GM23338 (cell line): ENCODE data around the gene NGF. TPM values are rescaled to one million over a fixed set of nuclear protein-coding genes. Genes with fewer than 3 reads are reported as not detected.

Experiments used
- ATAC-seq: fragments of 200-7000 bp; cut with Tn5 transposase; 3 replicates; pipeline ENCODE4 v1.9.1; 2020
- DNase-seq: peaks from one replicate; pipeline ENCODE4 v3.0.0-alpha.2; 2015; ENCODE audit warnings: low spot score
- H2AFZ ChIP-seq: fragments of 200-600 bp; sonication (generic); 2 replicates; pipeline ENCODE4 v1.8.0; 2016; ENCODE audit warnings: antibody characterized with exemption, mild to moderate bottlenecking, moderate library complexity
- H3F3A ChIP-seq: fragments of 200-600 bp; sonication (generic); replicated peaks from 2 replicates; pipeline ENCODE4 v1.8.0; 2017; ENCODE audit warnings: antibody characterized with exemption, mixed run types, low read depth
- H3K27ac ChIP-seq: fragments of 200-600 bp; sonication (generic); 2 replicates; pipeline ENCODE4 v1.6.1; 2016; ENCODE audit warnings: low read depth
- H3K27me3 ChIP-seq: fragments of 200-600 bp; sonication (generic); 2 replicates; pipeline ENCODE4 v1.8.0; 2016; ENCODE audit warnings: mild to moderate bottlenecking, mixed run types, moderate library complexity; ENCODE audit not compliant: insufficient read depth
- H3K36me3 ChIP-seq: fragments of 200-600 bp; sonication (generic); 2 replicates; pipeline ENCODE4 v1.8.0; 2016; ENCODE audit warnings: mild to moderate bottlenecking; ENCODE audit not compliant: insufficient read depth
- H3K4me1 ChIP-seq: fragments of 200-600 bp; sonication (generic); 2 replicates; pipeline ENCODE4 v1.8.0; 2016; ENCODE audit warnings: mild to moderate bottlenecking, moderate library complexity; ENCODE audit not compliant: insufficient read depth
- H3K4me2 ChIP-seq: fragments of 200-600 bp; sonication (generic); 2 replicates; pipeline ENCODE4 v1.7.1; 2017; ENCODE audit warnings: mixed run types
- H3K4me3 ChIP-seq: fragments of 200-600 bp; sonication (generic); 2 replicates; pipeline ENCODE4 v1.6.1; 2016; ENCODE audit warnings: mixed run types
- H3K79me2 ChIP-seq: fragments of 200-600 bp; sonication (generic); replicated peaks from 2 replicates; pipeline ENCODE4 v1.8.0; 2017; ENCODE audit warnings: mild to moderate bottlenecking; ENCODE audit not compliant: insufficient read depth
- H3K9me2 ChIP-seq: fragments of 200-600 bp; sonication (generic); 2 replicates; pipeline ENCODE4 v1.8.0; 2017; ENCODE audit not compliant: insufficient read depth
- H4K20me1 ChIP-seq: fragments of 200-600 bp; sonication (generic); replicated peaks from 2 replicates; pipeline ENCODE4 v1.8.0; 2017; ENCODE audit warnings: mild to moderate bottlenecking; ENCODE audit not compliant: insufficient read depth
- H3K27ac Mint-ChIP-seq: 2 replicates; pipeline ENCODE4 v1.8.0; 2020; ENCODE audit warnings: inconsistent platforms, mild to moderate bottlenecking, moderate library complexity, mixed read lengths
- H3K27me3 Mint-ChIP-seq: 3 replicates; pipeline ENCODE4 v1.8.0; 2022; ENCODE audit warnings: low read depth, mild to moderate bottlenecking, moderate library complexity, mixed read lengths, inconsistent platforms; ENCODE audit not compliant: insufficient read depth, poor library complexity
- H3K36me3 Mint-ChIP-seq: 3 replicates; pipeline ENCODE4 v1.8.0; 2021; ENCODE audit warnings: low read depth, mild to moderate bottlenecking, inconsistent platforms, moderate library complexity, mixed read lengths
- H3K4me1 Mint-ChIP-seq: 3 replicates; pipeline ENCODE4 v1.8.0; 2020; ENCODE audit warnings: mild to moderate bottlenecking, inconsistent platforms, mixed read lengths
- H3K4me3 Mint-ChIP-seq: 3 replicates; pipeline ENCODE4 v1.8.0; 2021; ENCODE audit warnings: moderate library complexity, mild to moderate bottlenecking, inconsistent platforms, mixed read lengths
- H3K9me3 Mint-ChIP-seq: 3 replicates; pipeline ENCODE4 v1.8.0; 2020; ENCODE audit warnings: moderate library complexity, mild to moderate bottlenecking, inconsistent platforms, mixed read lengths
- CREB1 ChIP-seq: fragments of 250-450 bp; sonication (Bioruptor Pico); IDR thresholded peaks from 2 replicates; pipeline ENCODE4 v1.5.0; 2020; ENCODE audit warnings: low read depth, mild to moderate bottlenecking, moderate library complexity
- EZH2phosphoT487 ChIP-seq: fragments of 200-600 bp; sonication (generic); IDR thresholded peaks from one replicate; pipeline ENCODE4 v1.8.1; 2018; ENCODE audit warnings: antibody characterized with exemption; ENCODE audit not compliant: unreplicated experiment
- JUNB ChIP-seq: IDR thresholded peaks from one replicate; pipeline ENCODE4 v1.6.1; 2016; ENCODE audit warnings: antibody characterized with exemption; ENCODE audit not compliant: unreplicated experiment
- NANOG ChIP-seq: IDR thresholded peaks from 2 replicates; pipeline ENCODE4 v1.6.1; 2016; ENCODE audit warnings: antibody characterized with exemption, borderline replicate concordance
- POLR2AphosphoS5 ChIP-seq: IDR thresholded peaks from 2 replicates; pipeline ENCODE4 v1.6.1; 2016; ENCODE audit warnings: antibody characterized with exemption, low read depth
- STAT1 ChIP-seq: IDR thresholded peaks from one replicate; pipeline ENCODE4 v1.6.1; 2016; ENCODE audit warnings: antibody characterized with exemption; ENCODE audit not compliant: unreplicated experiment
- ZNF114 ChIP-seq: fragments of 250-450 bp; sonication (Bioruptor Pico); IDR thresholded peaks from 2 replicates; pipeline ENCODE4 v1.5.0; 2020; ENCODE audit warnings: mild to moderate bottlenecking, moderate library complexity
- ZNF331 ChIP-seq: fragments of 250-450 bp; sonication (Bioruptor Pico); IDR thresholded peaks from 2 replicates; pipeline ENCODE4 v1.5.0; 2020; ENCODE audit warnings: low read depth, mild to moderate bottlenecking, moderate library complexity
- polyA plus RNA-seq: library from polyadenylated mRNA; unstranded; fragments of >200 nt; fragmentation: Nextera tagmentation; extraction: Ambion mirVana; gene quantifications from 2 replicates; pipeline ENCODE4 v1.2.1, GENCODE V29; 2016
- total RNA-seq: library from RNA; depleted of rRNA; stranded (reverse); fragments of >200 nt; shearing (Covaris generic); gene quantifications from 2 replicates; pipeline ENCODE4 v1.2.3, GENCODE V29; 2014
- TF ChIP-seq, protein P1 (sequence below): fragments of 250-450 bp; sonication (Bioruptor Pico); IDR thresholded peaks from 2 replicates; pipeline ENCODE4 v1.5.0; 2020; ENCODE audit warnings: mild to moderate bottlenecking, moderate library complexity
- TF ChIP-seq, protein P2 (sequence below): IDR thresholded peaks from one replicate; pipeline ENCODE4 v1.6.1; 2018; ENCODE audit warnings: antibody characterized with exemption; ENCODE audit not compliant: unreplicated experiment
- TF ChIP-seq, protein P3 (sequence below), 2 experiments: fragments of 200-600 bp in 1 of 2; sonication (generic) in 1 of 2; conservative IDR thresholded peaks; 2 replicates each; pipeline versions ENCODE4 v1.5.1 to v1.6.1; 2016 to 2017; ENCODE audit warnings: antibody characterized with exemption in 2 of 2, low read depth in 2 of 2, mild to moderate bottlenecking in 2 of 2, moderate library complexity in 1 of 2
- TF ChIP-seq, protein P4 (sequence below): IDR thresholded peaks from 2 replicates; pipeline ENCODE4 v1.6.1; 2016; ENCODE audit warnings: antibody characterized with exemption

The NGF gene
- total and polyA plus RNA-seq, 2 experiments from 2014 or later, result 0.28 to 0.92 TPM

DNA sequence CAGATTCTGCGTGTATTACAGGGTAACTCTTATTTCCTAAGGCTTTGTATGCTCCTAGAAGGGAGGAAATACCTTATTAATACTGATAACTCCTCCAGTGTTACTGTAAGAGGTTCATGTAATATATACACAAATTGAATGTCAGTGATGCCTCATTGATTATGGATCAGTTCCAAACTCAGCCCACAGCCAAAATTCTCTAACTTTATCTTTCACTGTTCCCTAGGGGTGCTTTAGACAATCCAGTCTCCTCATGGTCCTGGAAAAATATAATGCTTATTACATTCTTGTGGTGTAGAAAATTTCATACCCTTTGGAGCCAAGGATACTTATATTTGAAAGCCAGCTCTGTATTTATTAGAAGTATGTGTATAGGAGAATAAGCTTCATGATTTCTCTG lies 73.0 kb downstream of the NGF start (continued):
- TF ChIP-seq, protein P1, sequence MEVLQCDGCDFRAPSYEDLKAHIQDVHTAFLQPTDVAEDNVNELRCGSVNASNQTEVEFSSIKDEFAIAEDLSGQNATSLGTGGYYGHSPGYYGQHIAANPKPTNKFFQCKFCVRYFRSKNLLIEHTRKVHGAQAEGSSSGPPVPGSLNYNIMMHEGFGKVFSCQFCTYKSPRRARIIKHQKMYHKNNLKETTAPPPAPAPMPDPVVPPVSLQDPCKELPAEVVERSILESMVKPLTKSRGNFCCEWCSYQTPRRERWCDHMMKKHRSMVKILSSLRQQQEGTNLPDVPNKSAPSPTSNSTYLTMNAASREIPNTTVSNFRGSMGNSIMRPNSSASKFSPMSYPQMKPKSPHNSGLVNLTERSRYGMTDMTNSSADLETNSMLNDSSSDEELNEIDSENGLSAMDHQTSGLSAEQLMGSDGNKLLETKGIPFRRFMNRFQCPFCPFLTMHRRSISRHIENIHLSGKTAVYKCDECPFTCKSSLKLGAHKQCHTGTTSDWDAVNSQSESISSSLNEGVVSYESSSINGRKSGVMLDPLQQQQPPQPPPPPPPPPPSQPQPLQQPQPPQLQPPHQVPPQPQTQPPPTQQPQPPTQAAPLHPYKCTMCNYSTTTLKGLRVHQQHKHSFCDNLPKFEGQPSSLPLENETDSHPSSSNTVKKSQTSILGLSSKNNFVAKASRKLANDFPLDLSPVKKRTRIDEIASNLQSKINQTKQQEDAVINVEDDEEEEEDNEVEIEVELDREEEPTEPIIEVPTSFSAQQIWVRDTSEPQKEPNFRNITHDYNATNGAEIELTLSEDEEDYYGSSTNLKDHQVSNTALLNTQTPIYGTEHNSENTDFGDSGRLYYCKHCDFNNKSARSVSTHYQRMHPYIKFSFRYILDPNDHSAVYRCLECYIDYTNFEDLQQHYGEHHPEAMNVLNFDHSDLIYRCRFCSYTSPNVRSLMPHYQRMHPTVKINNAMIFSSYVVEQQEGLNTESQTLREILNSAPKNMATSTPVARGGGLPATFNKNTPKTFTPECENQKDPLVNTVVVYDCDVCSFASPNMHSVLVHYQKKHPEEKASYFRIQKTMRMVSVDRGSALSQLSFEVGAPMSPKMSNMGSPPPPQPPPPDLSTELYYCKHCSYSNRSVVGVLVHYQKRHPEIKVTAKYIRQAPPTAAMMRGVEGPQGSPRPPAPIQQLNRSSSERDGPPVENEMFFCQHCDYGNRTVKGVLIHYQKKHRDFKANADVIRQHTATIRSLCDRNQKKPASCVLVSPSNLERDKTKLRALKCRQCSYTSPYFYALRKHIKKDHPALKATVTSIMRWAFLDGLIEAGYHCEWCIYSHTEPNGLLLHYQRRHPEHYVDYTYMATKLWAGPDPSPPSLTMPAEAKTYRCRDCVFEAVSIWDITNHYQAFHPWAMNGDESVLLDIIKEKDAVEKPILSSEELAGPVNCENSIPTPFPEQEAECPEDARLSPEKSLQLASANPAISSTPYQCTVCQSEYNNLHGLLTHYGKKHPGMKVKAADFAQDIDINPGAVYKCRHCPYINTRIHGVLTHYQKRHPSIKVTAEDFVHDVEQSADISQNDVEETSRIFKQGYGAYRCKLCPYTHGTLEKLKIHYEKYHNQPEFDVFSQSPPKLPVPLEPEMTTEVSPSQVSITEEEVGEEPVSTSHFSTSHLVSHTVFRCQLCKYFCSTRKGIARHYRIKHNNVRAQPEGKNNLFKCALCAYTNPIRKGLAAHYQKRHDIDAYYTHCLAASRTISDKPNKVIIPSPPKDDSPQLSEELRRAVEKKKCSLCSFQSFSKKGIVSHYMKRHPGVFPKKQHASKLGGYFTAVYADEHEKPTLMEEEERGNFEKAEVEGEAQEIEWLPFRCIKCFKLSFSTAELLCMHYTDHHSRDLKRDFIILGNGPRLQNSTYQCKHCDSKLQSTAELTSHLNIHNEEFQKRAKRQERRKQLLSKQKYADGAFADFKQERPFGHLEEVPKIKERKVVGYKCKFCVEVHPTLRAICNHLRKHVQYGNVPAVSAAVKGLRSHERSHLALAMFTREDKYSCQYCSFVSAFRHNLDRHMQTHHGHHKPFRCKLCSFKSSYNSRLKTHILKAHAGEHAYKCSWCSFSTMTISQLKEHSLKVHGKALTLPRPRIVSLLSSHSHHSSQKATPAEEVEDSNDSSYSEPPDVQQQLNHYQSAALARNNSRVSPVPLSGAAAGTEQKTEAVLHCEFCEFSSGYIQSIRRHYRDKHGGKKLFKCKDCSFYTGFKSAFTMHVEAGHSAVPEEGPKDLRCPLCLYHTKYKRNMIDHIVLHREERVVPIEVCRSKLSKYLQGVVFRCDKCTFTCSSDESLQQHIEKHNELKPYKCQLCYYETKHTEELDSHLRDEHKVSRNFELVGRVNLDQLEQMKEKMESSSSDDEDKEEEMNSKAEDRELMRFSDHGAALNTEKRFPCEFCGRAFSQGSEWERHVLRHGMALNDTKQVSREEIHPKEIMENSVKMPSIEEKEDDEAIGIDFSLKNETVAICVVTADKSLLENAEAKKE (CRISPR knock-in tag), result no peak
- TF ChIP-seq STAT1, result no peak
- no peak for TF ChIP-seq NANOG
- TF ChIP-seq EZH2phosphoT487, result no peak

DNA sequence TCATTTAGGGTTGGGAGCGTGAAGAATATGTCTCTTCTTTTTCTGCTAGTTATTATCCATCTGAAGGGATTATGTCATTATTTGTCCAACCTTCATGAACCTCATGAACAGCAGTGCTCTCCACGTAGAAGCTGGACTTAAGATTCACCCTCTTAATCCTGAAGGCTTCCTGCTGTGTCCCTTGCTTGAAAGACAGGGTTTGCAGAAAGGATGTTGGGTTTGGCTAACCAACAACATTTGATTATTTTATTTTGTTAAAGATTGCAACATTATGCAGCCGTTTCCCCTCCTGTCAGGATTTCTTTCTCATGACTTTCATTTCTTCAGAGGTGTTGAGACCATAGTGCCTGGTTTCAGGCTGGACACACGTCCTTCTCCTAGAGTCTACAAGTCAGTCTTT lies 75.2 kb downstream of the NGF start:
- Histone ChIP-seq H3K36me3 (no peaks in the 10 kb centered on the region; the same call in 1 of the 2 replicates), H3K27me3 (no peaks in the 10 kb centered on the region), H3K4me1 (no peaks in the 10 kb centered on the region), H2AFZ (0 out of 2 replicates have a peak overlapping the region, but pooled peaks have one; percentile 23), H3K4me2 (no peak overlapping the region), H3K4me3 (no peak overlapping the region), H4K20me1 (no peaks in the 10 kb centered on the region), H3K27ac (no peak overlapping the region), H3F3A (no peaks in the 10 kb centered on the region), H3K79me2 (no peaks in the 10 kb centered on the region), H3K9me2 (no peaks in the 10 kb centered on the region)
- no peak overlapping the region for H3K4me3 Mint-ChIP-seq
- peaks cover 13% of the 10 kb centered on the region for H3K9me3 Mint-ChIP-seq
- DNase-seq (no peak), ATAC-seq (no peak)
- peaks cover 8% of the 10 kb centered on the region for H3K36me3 Mint-ChIP-seq
- peaks cover 2% of the 10 kb centered on the region for H3K27me3 Mint-ChIP-seq
- no peak overlapping the region for H3K27ac Mint-ChIP-seq
- H3K4me1 Mint-ChIP-seq, result no peaks in the 10 kb centered on the region
- TF ChIP-seq CREB1 (CRISPR knock-in tag) (no peak), POLR2AphosphoS5 (no peak), NANOG (no peak), ZNF114 (CRISPR knock-in tag) (no peak), JUNB (no peak), EZH2phosphoT487 (no peak), ZNF331 (no peak)
- TF ChIP-seq, protein P2, sequence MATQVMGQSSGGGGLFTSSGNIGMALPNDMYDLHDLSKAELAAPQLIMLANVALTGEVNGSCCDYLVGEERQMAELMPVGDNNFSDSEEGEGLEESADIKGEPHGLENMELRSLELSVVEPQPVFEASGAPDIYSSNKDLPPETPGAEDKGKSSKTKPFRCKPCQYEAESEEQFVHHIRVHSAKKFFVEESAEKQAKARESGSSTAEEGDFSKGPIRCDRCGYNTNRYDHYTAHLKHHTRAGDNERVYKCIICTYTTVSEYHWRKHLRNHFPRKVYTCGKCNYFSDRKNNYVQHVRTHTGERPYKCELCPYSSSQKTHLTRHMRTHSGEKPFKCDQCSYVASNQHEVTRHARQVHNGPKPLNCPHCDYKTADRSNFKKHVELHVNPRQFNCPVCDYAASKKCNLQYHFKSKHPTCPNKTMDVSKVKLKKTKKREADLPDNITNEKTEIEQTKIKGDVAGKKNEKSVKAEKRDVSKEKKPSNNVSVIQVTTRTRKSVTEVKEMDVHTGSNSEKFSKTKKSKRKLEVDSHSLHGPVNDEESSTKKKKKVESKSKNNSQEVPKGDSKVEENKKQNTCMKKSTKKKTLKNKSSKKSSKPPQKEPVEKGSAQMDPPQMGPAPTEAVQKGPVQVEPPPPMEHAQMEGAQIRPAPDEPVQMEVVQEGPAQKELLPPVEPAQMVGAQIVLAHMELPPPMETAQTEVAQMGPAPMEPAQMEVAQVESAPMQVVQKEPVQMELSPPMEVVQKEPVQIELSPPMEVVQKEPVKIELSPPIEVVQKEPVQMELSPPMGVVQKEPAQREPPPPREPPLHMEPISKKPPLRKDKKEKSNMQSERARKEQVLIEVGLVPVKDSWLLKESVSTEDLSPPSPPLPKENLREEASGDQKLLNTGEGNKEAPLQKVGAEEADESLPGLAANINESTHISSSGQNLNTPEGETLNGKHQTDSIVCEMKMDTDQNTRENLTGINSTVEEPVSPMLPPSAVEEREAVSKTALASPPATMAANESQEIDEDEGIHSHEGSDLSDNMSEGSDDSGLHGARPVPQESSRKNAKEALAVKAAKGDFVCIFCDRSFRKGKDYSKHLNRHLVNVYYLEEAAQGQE, result no peak
- TF ChIP-seq, protein P3, sequence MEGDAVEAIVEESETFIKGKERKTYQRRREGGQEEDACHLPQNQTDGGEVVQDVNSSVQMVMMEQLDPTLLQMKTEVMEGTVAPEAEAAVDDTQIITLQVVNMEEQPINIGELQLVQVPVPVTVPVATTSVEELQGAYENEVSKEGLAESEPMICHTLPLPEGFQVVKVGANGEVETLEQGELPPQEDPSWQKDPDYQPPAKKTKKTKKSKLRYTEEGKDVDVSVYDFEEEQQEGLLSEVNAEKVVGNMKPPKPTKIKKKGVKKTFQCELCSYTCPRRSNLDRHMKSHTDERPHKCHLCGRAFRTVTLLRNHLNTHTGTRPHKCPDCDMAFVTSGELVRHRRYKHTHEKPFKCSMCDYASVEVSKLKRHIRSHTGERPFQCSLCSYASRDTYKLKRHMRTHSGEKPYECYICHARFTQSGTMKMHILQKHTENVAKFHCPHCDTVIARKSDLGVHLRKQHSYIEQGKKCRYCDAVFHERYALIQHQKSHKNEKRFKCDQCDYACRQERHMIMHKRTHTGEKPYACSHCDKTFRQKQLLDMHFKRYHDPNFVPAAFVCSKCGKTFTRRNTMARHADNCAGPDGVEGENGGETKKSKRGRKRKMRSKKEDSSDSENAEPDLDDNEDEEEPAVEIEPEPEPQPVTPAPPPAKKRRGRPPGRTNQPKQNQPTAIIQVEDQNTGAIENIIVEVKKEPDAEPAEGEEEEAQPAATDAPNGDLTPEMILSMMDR (conservative IDR thresholded peaks at IDR 0.05; ENCODE audit: low read depth in 2 of 2), result no peak
- TF ChIP-seq, protein P4, sequence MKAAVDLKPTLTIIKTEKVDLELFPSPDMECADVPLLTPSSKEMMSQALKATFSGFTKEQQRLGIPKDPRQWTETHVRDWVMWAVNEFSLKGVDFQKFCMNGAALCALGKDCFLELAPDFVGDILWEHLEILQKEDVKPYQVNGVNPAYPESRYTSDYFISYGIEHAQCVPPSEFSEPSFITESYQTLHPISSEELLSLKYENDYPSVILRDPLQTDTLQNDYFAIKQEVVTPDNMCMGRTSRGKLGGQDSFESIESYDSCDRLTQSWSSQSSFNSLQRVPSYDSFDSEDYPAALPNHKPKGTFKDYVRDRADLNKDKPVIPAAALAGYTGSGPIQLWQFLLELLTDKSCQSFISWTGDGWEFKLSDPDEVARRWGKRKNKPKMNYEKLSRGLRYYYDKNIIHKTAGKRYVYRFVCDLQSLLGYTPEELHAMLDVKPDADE, result no peak
